ENCODE results near the gene PIGS. TPM values are rescaled to one million over a fixed set of nuclear protein-coding genes. Genes with fewer than 3 reads are reported as not detected.
A peak's percentile ranks its signal among the peaks of the same experiment; 100 is the strongest.
"Not testable (repeated sequence)": the region's sequence is repeated elsewhere in the genome, so short reads cannot be mapped to it uniquely, and the experiment has no call there.

The PIGS gene
- total RNA-seq, 4 donors from 2014 or later: 41.9 to 55.5 (median 47.2) TPM

DNA sequence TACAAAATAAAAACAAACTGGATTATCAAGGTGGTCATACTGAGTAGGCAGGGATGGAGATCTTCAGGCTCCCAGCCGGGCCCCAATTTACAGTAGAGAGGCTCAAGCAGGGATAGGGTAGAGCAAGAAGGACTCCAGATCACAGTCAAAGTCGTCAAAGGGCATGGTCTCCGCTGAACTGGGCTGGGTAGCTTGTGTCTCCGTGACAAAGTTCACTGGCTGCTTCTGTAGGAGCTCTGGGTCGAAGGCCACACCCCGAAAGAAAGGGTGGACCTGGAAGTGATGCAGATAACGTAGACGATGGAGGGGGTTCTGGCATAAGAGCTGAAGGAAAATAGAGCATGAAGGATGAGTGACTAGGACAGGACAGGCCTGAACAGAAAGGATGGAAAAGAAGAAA is 39.1 kb upstream of the PIGS start:
- H3K27me3 ChIP-seq: no peaks in the 10 kb centered on the region
- TF ChIP-seq EP300 (IDR thresholded peaks at IDR 0.05) (no peak), POLR2A (IDR thresholded peaks at IDR 0.05; ENCODE audit: low read depth) (no peak), POLR2AphosphoS5 (IDR thresholded peaks at IDR 0.05) (no peak)
- TF ChIP-seq, protein P1, sequence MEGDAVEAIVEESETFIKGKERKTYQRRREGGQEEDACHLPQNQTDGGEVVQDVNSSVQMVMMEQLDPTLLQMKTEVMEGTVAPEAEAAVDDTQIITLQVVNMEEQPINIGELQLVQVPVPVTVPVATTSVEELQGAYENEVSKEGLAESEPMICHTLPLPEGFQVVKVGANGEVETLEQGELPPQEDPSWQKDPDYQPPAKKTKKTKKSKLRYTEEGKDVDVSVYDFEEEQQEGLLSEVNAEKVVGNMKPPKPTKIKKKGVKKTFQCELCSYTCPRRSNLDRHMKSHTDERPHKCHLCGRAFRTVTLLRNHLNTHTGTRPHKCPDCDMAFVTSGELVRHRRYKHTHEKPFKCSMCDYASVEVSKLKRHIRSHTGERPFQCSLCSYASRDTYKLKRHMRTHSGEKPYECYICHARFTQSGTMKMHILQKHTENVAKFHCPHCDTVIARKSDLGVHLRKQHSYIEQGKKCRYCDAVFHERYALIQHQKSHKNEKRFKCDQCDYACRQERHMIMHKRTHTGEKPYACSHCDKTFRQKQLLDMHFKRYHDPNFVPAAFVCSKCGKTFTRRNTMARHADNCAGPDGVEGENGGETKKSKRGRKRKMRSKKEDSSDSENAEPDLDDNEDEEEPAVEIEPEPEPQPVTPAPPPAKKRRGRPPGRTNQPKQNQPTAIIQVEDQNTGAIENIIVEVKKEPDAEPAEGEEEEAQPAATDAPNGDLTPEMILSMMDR (IDR thresholded peaks at IDR 0.05): no peak
- H3K36me3 ChIP-seq: peaks cover 11 to 37% (median 23%) of the 10 kb centered on the region in 4 donors
- intact Hi-C loops (cut with DNase I): loop anchor here (5.0 kb wide), 1 partner anchor 63 kb away; no protein-coding TSS in a partner anchor
- DNase-seq (ENCODE audit: extremely low spot score): no peak
- no peak overlapping the region for H3K4me3 ChIP-seq
- H3K4me1 ChIP-seq: no peaks in the 10 kb centered on the region
- WGBS: 90% methylated on average over 8 of the region's 8 CpGs
- H3K9me3 ChIP-seq: no peaks in the 10 kb centered on the region
- H3K27ac ChIP-seq (replicated peaks in 1 of 4): no peak overlapping the region

DNA sequence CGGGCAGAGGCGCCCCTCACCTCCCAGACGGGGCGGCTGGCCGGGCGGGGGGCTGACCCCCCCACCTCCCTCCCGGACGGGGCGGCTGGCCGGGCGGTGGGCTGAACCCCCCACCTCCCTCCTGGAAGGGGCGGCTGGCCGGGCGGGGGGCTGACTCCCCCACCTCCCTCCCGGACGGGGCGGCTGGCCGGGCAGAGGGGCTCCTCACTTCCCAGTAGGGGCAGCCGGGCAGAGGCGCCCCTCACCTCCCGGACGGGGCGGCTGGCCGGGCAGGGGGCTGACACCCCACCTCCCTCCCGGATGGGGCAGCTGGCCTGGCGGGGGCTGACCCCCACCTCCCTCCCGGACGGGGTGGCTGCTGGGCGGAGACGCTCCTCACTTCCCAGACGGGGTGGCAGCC is 32.7 kb upstream of the PIGS start:
- H3K36me3 ChIP-seq; H3K4me3 ChIP-seq; DNase-seq (ENCODE audit: extremely low spot score); H3K27ac ChIP-seq (replicated peaks in 1 of 4); H3K9me3 ChIP-seq; intact Hi-C loops (cut with DNase I); H3K27me3 ChIP-seq: not testable (repeated sequence)
- WGBS: 98% methylated on average over 8 of the region's 31 CpGs
- H3K4me1 ChIP-seq: peaks cover 6 to 10% (median 9%) of the 10 kb centered on the region in 4 donors

DNA sequence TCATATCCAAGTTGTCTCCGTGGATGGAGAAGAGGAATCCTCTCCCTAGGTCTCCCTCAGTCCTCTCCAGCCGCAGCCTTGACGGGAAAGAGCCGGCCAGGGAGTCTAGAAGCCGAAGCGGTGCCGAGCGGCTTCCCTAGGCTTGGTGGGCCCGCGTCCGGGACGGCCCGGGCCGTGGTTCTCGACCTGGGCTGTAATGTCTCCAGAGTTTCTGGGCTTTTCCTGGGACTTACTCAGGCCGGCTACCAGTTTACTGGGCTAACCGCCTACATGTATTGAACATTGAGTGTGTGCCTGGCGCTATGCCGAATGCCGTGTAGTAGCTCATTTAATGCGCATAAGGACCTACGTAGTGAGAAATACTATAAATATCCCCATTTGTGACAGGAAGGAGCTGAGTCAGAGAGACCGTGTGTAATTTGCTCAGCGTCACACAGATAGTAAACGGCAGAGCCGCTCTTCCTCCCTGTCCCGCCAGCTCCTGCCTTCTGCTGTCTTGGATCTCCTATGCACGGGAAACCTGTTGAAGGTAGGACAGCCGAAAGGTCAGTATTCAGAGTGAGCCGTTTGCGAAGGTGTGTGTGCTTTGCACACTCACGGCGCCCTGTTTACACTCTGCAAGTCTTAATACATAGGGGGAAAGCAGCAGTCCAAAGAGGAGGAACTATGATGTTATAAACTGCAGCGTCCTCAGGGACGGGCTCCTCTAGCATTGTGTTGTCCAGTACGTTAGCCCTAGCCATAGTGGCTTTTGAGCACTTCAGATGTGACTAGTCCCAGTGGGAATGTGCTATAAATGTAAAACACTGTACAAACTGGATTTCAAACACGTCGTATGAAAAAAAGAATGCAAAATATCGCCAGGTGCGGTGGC is 28.2 kb upstream of the PIGS start:
- DNase-seq (ENCODE audit: extremely low spot score): no peak
- Histone ChIP-seq H3K9me3 (no peaks in the 10 kb centered on the region), H3K36me3 (no peaks in the 10 kb centered on the region), H3K4me3 (peak overlapping the region; percentile 63 to 73 (median 66)), H3K27me3 (no peaks in the 10 kb centered on the region), H3K27ac (replicated peaks in 1 of 4) (peak overlapping the region; percentile 94 to 95 (median 94)), H3K4me1 (peaks cover 13 to 20% (median 16%) of the 10 kb centered on the region in 4 donors)
- no peak for TF ChIP-seq POLR2A (IDR thresholded peaks at IDR 0.05; ENCODE audit: low read depth)
- TF ChIP-seq, protein P1 (IDR thresholded peaks at IDR 0.05): peak in 1 of 3 experiments; percentile 7
- peak in 1 of 2 donors; percentile 10 for TF ChIP-seq POLR2AphosphoS5 (IDR thresholded peaks at IDR 0.05)
- TF ChIP-seq EP300 (IDR thresholded peaks at IDR 0.05): no peak
- 8% methylated on average over 36 of the region's 40 CpGs for WGBS
- intact Hi-C loops (cut with DNase I): loop anchor here (5.0 kb wide), 1 partner anchor 47 kb away; the partner anchor contains the start of gene UNC119

DNA sequence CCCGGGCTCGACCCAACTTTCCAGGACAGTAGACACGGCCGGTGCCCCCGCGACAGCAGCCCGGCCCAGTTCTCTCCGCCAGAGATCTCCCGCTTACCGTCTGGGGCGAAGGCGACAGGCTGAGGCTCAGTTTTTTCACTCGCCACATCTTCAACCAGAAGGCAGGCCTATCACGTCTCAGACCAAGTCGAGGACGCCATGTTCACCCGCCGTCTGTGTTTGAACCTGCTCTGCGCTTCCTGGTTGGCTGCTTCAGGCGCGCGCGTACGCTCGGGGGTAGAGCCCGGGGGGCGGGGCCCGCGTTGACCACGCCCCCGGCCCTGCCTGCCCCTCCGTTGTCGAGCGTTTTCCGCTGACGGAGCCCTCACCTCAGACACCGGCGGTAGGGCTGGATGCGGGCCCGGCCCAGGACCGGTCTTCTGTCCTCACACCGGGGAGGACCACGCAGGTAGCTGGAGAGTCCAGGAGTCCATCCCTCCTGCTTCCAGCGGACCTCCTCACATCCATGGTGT is 27.5 kb upstream of the PIGS start, which contains the start of gene SPAG5:
SPAG5 (minus strand) TSS at position 227 of the 512 bp plus-strand sequence; CDS start at position 148, 79 bp downstream.
- Histone ChIP-seq H3K4me1 (peaks cover 13 to 20% (median 16%) of the 10 kb centered on the region in 4 donors), H3K4me3 (peak within 1 kb of the TSS; percentile 63 to 73 (median 66)), H3K36me3 (no peaks in the 10 kb centered on the region), H3K9me3 (no peaks in the 10 kb centered on the region), H3K27ac (replicated peaks in 1 of 4) (peak within 1 kb of the TSS; percentile 94 to 95 (median 94)), H3K27me3 (no peaks in the 10 kb centered on the region)
- peak; percentile 84 for TF ChIP-seq POLR2A (IDR thresholded peaks at IDR 0.05; ENCODE audit: low read depth)
- no peak for TF ChIP-seq EP300 (IDR thresholded peaks at IDR 0.05)
- peak; percentile 98 for TF ChIP-seq POLR2AphosphoS5 (IDR thresholded peaks at IDR 0.05)
- intact Hi-C loops (cut with DNase I): loop anchor here (5.0 kb wide), 1 partner anchor 47 kb away; the partner anchor contains the start of gene UNC119
- peak; percentile 98 for DNase-seq (ENCODE audit: extremely low spot score)
- WGBS: 0% methylated on average over 19 of the region's 44 CpGs

DNA sequence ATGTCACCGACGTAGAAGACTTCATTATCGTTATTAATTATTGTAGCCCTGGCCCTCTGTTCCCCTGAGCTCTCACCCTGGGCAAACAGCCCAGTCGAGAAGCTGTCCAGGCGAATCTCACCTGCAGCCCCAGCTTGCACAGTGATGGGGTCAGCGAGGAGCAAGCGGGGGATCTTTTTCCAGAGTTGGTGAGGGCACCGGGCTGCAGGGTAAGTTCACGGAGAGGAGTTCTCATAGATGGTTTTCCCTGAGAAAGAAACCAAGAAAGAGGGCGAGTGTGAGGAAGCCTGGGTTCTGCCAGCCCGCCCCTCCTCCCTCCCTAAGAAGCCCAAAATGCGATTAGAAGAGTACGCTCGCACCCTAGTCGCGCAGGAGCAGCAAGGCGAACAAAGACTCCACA is 27.1 kb upstream of the PIGS start:
- H3K27me3 ChIP-seq: no peaks in the 10 kb centered on the region
- peaks cover 13 to 20% (median 16%) of the 10 kb centered on the region in 4 donors for H3K4me1 ChIP-seq
- DNase-seq (ENCODE audit: extremely low spot score): no peak
- no peak for TF ChIP-seq EP300 (IDR thresholded peaks at IDR 0.05)
- TF ChIP-seq, protein P1 (IDR thresholded peaks at IDR 0.05): no peak
- no peak for TF ChIP-seq POLR2A (IDR thresholded peaks at IDR 0.05; ENCODE audit: low read depth)
- no peak for TF ChIP-seq POLR2AphosphoS5 (IDR thresholded peaks at IDR 0.05)
- no peaks in the 10 kb centered on the region for H3K36me3 ChIP-seq
- intact Hi-C loops (cut with DNase I): loop anchor here (5.0 kb wide), 1 partner anchor 46 kb away; the partner anchor contains the start of gene UNC119
- H3K4me3 ChIP-seq: peak overlapping the region; percentile 63 to 73 (median 66)
- 6% methylated on average over 13 of the region's 17 CpGs for WGBS
- H3K27ac ChIP-seq (replicated peaks in 1 of 4): peak overlapping the region; percentile 94 to 95 (median 94)
- H3K9me3 ChIP-seq: no peaks in the 10 kb centered on the region
